GM21737 (cell line): ENCODE data around the gene DERL2.
"Not testable (repeated sequence)": the region's sequence is repeated elsewhere in the genome, so short reads cannot be mapped to it uniquely, and the experiment has no call there.

ENCODE experiments used
- ATAC-seq: cut with Tn5 transposase; IDR thresholded peaks from one replicate; pipeline ENCODE4 v1.9.1; 2021; ENCODE audit warnings: mild to moderate bottlenecking, moderate library complexity; ENCODE audit not compliant: unreplicated experiment

Gene DERL2

DNA sequence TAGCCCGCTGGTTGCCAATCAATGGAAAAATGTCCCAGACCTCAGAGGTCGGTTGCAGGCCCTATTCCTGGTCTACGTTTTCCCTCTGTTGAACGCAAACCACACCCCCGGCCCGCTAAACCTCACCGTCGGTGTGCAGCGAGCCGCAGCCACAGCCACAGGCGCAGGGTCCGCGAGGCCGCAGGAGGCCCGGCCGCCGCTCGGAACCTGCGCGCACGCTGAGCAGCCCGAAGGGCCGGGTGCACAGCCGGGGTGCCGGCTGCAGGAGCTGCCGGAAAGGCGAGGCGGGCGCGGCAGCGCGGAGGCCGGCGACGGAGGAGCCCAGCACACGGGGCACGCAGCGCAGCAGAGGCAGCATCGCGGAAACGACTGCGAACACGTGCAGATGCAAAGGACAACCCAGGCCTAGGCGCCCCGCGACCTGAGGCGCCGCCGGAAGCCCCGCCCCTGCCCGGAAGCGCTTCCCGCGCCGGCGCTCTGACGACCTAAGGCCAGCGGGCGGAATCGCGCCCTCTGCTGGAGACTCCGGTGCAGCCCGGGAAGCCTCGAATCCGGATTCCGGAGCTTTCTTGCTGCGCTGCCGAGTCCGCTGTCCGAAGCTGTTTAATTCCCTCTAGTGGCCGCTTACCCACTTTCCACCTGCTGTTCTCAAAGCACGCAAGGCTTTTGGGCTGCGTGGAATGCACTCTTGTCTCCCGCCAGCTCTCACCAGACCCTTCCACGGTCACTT is 47.1 kb downstream of the DERL2 start, which contains the start of gene C1QBP:
Gene C1QBP (minus strand): TSS at position 440 of the 730 bp plus-strand sequence. CDS start 82 bp downstream, at position 358.
- peak; percentile 84 for ATAC-seq

DNA sequence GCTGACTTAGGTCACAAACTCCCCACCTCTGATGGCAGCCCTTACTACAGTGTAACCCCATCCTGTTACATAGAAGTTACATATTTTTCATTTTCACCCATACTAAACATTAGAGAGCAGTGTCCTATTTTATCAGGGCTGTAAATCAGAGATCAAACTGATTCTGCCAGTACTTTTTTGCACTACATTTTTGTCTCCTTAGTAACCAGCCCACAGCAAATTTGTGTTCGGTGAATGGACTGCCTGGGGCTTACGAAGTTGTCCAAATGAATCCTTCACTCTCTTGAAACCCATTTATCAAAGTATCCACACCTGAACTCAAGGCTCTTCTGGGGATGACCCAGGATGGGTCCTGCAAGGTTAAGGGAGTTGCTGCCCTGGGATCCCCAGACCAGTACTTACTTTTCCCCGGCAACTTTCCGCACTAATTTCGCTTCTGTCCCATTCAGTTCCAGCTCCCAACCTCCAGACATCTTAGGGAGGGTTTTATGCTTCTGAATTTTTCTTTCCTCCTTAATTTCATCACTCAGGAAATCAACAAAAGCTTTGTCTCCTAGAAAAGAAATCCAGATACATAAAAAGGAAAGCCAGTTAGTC is 48.2 kb downstream of the DERL2 start:
- no peak for ATAC-seq

DNA sequence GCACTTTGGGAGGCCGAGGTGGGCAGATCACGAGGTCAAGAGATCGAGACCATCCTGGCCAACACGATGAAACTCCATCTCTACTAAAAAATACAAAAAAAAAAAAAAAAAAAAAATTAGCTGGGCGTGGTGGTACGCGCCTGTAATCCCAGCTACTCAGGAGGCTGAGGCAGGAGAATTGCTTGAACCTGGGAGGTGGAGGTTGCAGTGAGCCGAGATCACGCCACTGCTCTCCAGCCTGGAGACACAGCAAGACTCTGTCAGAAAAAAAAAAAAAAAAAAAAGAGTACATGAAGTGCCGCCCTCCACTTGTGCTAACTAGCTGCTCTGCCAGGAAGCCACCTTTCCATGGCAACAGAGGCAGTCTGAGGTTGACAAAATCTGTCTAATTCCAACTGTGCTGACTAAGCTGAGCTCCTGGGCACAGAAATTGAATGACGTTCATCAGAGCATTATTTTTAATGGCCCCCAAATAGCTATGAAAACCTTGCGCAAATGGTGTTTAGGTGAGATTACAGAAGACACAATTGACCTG is 50.1 kb downstream of the DERL2 start:
- not testable (repeated sequence) for ATAC-seq

DNA sequence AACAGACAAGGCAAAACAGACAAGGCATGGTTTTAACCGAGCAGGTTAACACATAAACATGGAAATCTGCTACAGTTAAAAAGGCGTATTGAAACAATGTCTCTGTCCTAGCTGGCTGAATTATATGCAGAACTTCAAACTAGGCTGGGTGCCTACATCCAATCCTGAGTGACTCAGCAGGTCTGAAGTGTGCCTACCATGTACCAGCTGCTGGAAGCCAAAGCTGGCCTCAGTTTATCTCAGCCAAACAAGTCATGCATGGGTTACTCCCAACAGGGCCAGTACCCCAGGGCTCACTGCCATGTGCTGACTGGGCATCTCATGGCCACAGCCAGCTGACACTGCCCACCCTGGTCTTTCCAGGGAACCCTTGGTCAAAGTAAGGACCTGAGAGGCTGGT is 51.0 kb downstream of the DERL2 start:
- no peak for ATAC-seq

DNA sequence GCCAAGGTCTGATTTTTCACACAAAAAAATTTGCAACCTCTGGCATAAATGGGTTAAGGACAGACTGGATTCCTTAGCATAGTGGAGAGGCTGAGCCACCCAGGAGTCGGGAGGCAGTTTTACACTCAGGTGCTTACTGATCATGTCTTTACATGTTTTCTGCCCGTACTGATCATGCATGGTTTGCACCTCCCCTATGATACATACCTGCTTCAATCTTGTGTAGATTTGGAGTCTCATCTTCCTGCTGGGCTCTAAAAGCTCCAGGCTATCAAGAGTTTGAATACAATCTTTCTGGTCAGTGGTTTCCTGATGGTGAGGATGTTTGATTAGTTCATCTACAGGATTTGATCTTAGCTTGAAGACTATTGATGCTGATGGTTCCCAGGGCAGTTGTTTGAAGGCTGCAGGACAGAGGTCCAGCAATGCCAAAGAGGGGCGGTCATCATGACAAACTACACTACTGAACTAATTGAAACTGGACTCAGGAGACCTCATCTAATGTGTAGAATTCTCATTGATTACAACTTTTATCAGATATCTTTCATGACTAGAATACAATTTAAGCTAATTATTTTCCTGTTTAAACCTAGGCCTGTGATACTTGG is 53.9 kb downstream of the DERL2 start:
- no peak for ATAC-seq

DNA sequence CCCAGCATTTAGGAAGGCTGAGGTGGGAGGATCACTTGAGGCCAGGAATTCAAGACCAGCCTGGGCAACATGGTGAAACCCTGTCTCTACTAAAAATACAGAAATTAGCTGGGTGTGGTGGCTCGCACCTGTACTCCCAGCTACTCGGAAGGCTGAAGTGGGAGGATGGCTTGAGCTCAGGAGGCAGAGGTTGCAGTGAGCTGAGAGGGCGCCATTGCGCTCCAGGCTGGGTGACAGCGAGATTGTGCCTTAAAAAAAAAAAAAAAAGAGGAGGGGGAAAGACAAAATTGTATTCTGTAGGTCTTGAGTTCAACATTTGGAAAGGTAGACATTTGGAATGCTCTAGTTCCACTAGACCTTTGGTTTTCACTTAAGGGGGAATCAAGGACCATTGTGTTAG is 54.7 kb downstream of the DERL2 start:
- not testable (repeated sequence) for ATAC-seq

DNA sequence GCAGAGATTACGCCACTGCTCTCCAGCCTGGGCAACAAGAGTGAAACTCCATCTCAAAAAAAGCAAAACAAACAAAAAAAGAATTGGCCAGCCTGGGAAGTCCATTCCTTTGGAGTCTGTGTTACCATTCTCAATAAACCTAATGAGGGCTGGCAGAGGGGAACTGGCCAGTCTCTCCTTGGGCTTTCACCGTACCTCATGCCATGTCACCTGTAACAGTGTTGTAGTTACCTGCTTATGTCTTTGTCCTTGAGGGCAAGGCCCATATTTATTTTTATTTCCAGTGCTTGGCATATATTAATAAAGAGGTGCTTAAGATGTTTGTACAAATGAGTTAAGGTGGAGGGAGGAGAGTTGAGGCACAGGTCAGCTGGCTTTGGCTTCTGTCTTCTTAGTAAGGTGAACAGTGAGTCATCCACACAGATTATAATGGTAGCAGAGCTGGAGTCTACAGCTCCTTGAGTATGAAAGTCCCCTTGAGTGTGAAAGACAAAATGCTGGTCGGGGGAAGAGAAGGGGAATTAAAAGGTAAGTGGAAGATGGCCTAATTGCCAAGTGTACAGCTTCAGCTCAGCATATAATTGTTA is 55.5 kb downstream of the DERL2 start:
- no peak for ATAC-seq

DNA sequence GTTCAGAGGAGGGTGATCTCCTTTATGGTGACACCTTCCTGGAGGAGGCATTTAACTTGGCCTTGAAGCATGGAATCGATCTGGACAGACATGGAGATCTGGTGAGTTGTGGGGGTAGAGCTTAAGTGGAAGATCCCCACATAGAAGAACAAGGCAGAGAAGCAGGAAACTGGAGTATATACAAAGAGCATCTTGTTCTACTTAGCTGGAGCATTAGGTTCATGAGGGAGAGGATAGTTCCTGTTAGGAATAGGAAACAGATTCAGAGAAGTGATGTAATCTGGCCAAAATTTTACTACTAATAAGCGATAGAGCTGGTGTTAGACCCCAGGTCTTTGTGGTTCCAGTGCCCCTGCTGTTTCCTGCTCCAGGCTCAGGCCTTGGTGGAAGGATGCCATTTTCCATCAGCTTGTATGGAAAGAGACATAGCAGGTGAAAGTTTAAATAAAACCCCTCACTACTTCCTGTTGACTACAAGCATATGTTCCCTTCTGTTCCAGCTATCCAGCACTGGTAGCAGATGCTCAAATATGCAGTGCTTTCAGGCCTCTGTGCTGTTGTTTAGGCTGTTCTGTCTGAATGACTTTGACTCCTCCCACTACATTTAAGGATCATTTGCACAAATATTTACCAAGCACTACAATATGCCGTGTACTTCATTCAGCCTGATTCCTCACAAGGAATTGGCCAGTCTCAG is 56.6 kb downstream of the DERL2 start:
- no peak for ATAC-seq

DNA sequence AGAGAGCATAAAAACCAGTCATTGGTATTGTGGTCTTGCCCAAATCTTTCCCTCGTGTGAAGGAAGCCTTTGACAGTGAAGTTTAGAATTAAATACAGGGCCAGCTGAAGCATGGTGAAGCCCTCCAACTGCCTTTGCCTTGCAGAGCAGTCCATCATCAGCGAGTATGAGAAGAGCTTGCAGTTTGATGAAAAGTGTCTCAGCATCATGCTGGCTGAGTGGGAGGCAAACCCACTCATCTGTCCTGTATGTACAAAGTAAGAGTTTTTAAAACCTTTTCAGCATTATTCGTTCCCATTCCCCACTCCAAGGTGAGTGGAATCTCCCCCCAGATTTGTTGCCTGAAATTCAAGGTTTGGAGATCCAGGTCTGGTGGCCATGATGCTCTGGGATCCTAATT is 60.2 kb downstream of the DERL2 start:
- no peak for ATAC-seq

DNA sequence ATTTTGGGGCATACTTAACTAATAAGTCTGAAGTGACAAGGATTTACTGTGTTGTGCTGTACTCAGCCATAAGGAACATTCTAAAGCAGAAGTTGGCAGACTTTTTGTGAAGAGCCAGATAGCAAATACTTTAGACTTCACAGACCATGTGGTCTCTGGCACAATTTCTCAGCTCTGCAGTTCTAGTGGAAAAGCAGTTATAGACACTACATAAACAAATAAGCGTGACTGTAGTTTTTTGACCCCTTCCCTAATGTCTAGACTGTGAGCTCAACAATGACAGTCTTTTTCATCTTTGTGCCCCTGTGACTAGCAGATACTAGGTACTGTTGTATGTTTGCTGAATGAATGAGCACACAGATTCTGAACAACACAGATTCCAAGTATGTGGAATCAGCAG is 61.1 kb downstream of the DERL2 start:
- no peak for ATAC-seq

DNA sequence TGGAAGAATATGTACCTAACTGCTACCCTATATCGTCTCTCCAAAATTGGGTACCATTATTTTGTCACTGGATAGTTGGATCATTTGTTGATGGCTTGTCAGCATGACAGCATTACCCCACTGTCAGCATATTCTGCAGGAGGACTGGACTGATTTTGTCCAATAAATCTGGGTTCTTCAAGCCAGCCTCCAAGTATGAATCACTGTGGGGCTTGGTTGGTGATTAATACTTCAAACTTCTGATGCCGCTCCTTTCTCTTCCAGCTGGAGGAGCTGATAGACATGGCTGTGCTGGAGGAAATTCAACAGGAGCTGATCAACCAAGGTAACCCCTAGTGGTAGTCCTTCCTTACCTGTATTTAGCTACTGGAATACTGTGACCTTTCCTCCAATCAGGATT is 63.5 kb downstream of the DERL2 start:
- ATAC-seq: no peak
